Activated CD8-positive, alpha-beta memory T cell treated with anti-CD3 and anti-CD28 coated beads, Interleukin-2, amount 10 ng/mL, durations not matched to agents 7 days and 5 days (primary cell): ENCODE measurements around the gene C1orf53. TPM values are rescaled to one million over a fixed set of nuclear protein-coding genes. Genes with fewer than 3 reads are reported as not detected.

Experiments used
- ATAC-seq: fragments of 150-1000 bp; cut with Tn5 transposase; one replicate; pipeline ENCODE4 v1.10.0; 2021; ENCODE audit warnings: moderate library complexity
- CTCF ChIA-PET: fragments of 350-600 bp; sonication (Branson Sonifier 250); formaldehyde crosslinking; loops from one replicate; lab custom pipeline; 2021; ENCODE audit warnings: antibody characterized with exemption; lab: Charles Lee
- DNase-seq: peaks from one replicate; pipeline ENCODE4 v3.0.0-alpha.2; 2020
- H3K27ac Mint-ChIP-seq: one replicate; pipeline ENCODE4 v1.8.0; 2021; ENCODE audit warnings: mild to moderate bottlenecking, mixed read lengths
- H3K27me3 Mint-ChIP-seq: one replicate; pipeline ENCODE4 v1.8.0; 2021; ENCODE audit warnings: mixed read lengths
- H3K36me3 Mint-ChIP-seq: one replicate; pipeline ENCODE4 v1.8.0; 2021; ENCODE audit warnings: mild to moderate bottlenecking, mixed read lengths
- H3K4me1 Mint-ChIP-seq: one replicate; pipeline ENCODE4 v1.8.0; 2021; ENCODE audit warnings: mixed read lengths
- H3K4me3 Mint-ChIP-seq: one replicate; pipeline ENCODE4 v1.8.0; 2021; ENCODE audit warnings: mild to moderate bottlenecking, moderate library complexity, mixed read lengths
- H3K9me3 Mint-ChIP-seq: one replicate; pipeline ENCODE4 v1.8.0; 2022; ENCODE audit warnings: low read depth, mixed read lengths
- total RNA-seq, 2 experiments: library from RNA; stranded (reverse); gene quantifications; one replicate each; pipeline ENCODE4 v1.2.3, GENCODE V29; 2021

Gene C1orf53
- total RNA-seq, 2 experiments from 2014 or later: 0.55 to 2.5 TPM

- peaks cover 54% of the 10 kb centered on the region for H3K4me1 Mint-ChIP-seq
- H3K27me3 Mint-ChIP-seq: peaks cover 88% of the 10 kb centered on the region
- peak overlapping the region; percentile 71 for H3K4me3 Mint-ChIP-seq
- no peaks in the 10 kb centered on the region for H3K9me3 Mint-ChIP-seq
- DNase-seq: no peak
- peak; percentile 28 for ATAC-seq
- H3K36me3 Mint-ChIP-seq: peaks cover 2% of the 10 kb centered on the region
- peak overlapping the region; percentile 33 for H3K27ac Mint-ChIP-seq
- CTCF ChIA-PET: interaction anchor here (0.9 to 9.6 kb wide), 4 partner anchors 12 to 304 kb away, joined by 3 to 50 read pairs (median 3); partner anchors contain the start of gene C1orf53
Measured at GRCh38 chr1:197919346-197920066, 17.1 kb downstream of the C1orf53 start.

GRCh38 chr1:197920067-197920396 lies 17.6 kb downstream of the C1orf53 start:
- Mint-ChIP-seq H3K27me3 (peaks cover 84% of the 10 kb centered on the region), H3K4me1 (peaks cover 55% of the 10 kb centered on the region), H3K27ac (no peak overlapping the region), H3K4me3 (peak overlapping the region; percentile 68), H3K9me3 (no peaks in the 10 kb centered on the region), H3K36me3 (peaks cover 2% of the 10 kb centered on the region)
- CTCF ChIA-PET: interaction anchor here (0.9 to 9.6 kb wide), 4 partner anchors 13 to 304 kb away, joined by 3 to 50 read pairs (median 3); partner anchors contain the start of gene C1orf53
- no peak for DNase-seq
- no peak for ATAC-seq

- CTCF ChIA-PET: interaction anchor here (0.9 to 9.6 kb wide), 4 partner anchors 13 to 305 kb away, joined by 3 to 50 read pairs (median 3); partner anchors contain the start of gene C1orf53
- Mint-ChIP-seq H3K4me1 (peaks cover 51% of the 10 kb centered on the region), H3K9me3 (no peaks in the 10 kb centered on the region), H3K4me3 (peak overlapping the region; percentile 68), H3K27me3 (peaks cover 83% of the 10 kb centered on the region), H3K36me3 (peaks cover 2% of the 10 kb centered on the region), H3K27ac (no peak overlapping the region)
- no peak for ATAC-seq
- no peak for DNase-seq
Measured at GRCh38 chr1:197920414-197921117, 18.1 kb downstream of the C1orf53 start.

- CTCF ChIA-PET: interaction anchor here (1.1 to 9.6 kb wide), 3 partner anchors 14 to 400 kb away, joined by 3 to 50 read pairs (median 4); partner anchors contain the start of gene C1orf53
- Mint-ChIP-seq H3K9me3 (no peaks in the 10 kb centered on the region), H3K4me3 (no peak overlapping the region), H3K36me3 (peaks cover 2% of the 10 kb centered on the region), H3K27ac (no peak overlapping the region), H3K4me1 (peaks cover 43% of the 10 kb centered on the region), H3K27me3 (peaks cover 83% of the 10 kb centered on the region)
- ATAC-seq: no peak
- no peak for DNase-seq
Measured at GRCh38 chr1:197921235-197922069, 19.0 kb downstream of the C1orf53 start.

- CTCF ChIA-PET: interaction anchor here (1.1 to 9.6 kb wide), 2 partner anchors 18 to 400 kb away, joined by 4 to 50 read pairs; partner anchors contain the start of gene C1orf53
- Mint-ChIP-seq H3K27me3 (peaks cover 83% of the 10 kb centered on the region), H3K36me3 (peaks cover 2% of the 10 kb centered on the region), H3K27ac (no peak overlapping the region), H3K4me1 (peaks cover 37% of the 10 kb centered on the region), H3K4me3 (no peak overlapping the region), H3K9me3 (no peaks in the 10 kb centered on the region)
- DNase-seq (no peak), ATAC-seq (no peak)
Measured at GRCh38 chr1:197922070-197922390, 19.6 kb downstream of the C1orf53 start.

GRCh38 chr1:197923038-197923437 lies 20.6 kb downstream of the C1orf53 start:
- H3K27ac Mint-ChIP-seq: no peak overlapping the region
- no peak overlapping the region for H3K4me3 Mint-ChIP-seq
- H3K4me1 Mint-ChIP-seq: peaks cover 27% of the 10 kb centered on the region
- H3K36me3 Mint-ChIP-seq: peaks cover 2% of the 10 kb centered on the region
- no peaks in the 10 kb centered on the region for H3K9me3 Mint-ChIP-seq
- H3K27me3 Mint-ChIP-seq: peaks cover 82% of the 10 kb centered on the region
- CTCF ChIA-PET: interaction anchor here (0.5 to 2.5 kb wide), 3 partner anchors 9 to 397 kb away, joined by 3 to 18 read pairs (median 18); partner anchors contain the start of gene C1orf53
- ATAC-seq: no peak
- no peak for DNase-seq

- H3K27ac Mint-ChIP-seq: no peak overlapping the region
- H3K36me3 Mint-ChIP-seq: peaks cover 2% of the 10 kb centered on the region
- peaks cover 73% of the 10 kb centered on the region for H3K27me3 Mint-ChIP-seq
- no peak overlapping the region for H3K4me3 Mint-ChIP-seq
- H3K4me1 Mint-ChIP-seq: peaks cover 19% of the 10 kb centered on the region
- no peaks in the 10 kb centered on the region for H3K9me3 Mint-ChIP-seq
- DNase-seq: no peak
- CTCF ChIA-PET: interaction anchor here (0.9 to 2.5 kb wide), 12 partner anchors 9 to 435 kb away, joined by 3 to 18 read pairs (median 5); partner anchors contain the start of gene C1orf53
- peak; percentile 40 for ATAC-seq
Measured at GRCh38 chr1:197924516-197925123, 22.2 kb downstream of the C1orf53 start.

- peaks cover 7% of the 10 kb centered on the region for H3K4me1 Mint-ChIP-seq
- ATAC-seq (no peak), DNase-seq (no peak)
- peak overlapping the region; percentile 59 for H3K4me3 Mint-ChIP-seq
- peaks cover 61% of the 10 kb centered on the region for H3K27me3 Mint-ChIP-seq
- H3K9me3 Mint-ChIP-seq: no peaks in the 10 kb centered on the region
- CTCF ChIA-PET: interaction anchor here (1.2 to 2.3 kb wide), 5 partner anchors 11 to 406 kb away, joined by 3 to 7 read pairs (median 5); partner anchors contain the start of gene LHX9
- H3K36me3 Mint-ChIP-seq: no peaks in the 10 kb centered on the region
- H3K27ac Mint-ChIP-seq: no peak overlapping the region
Measured at GRCh38 chr1:197927908-197928665, 25.7 kb downstream of the C1orf53 start.

GRCh38 chr1:197928849-197929336 lies 26.5 kb downstream of the C1orf53 start:
- CTCF ChIA-PET: interaction anchor here (0.8 to 1.2 kb wide), 2 partner anchors 13 to 26 kb away, joined by 3 to 5 read pairs; partner anchors contain the start of gene C1orf53
- Mint-ChIP-seq H3K36me3 (no peaks in the 10 kb centered on the region), H3K4me1 (peaks cover 7% of the 10 kb centered on the region), H3K27ac (no peak overlapping the region), H3K9me3 (no peaks in the 10 kb centered on the region), H3K4me3 (peak overlapping the region; percentile 59), H3K27me3 (peaks cover 64% of the 10 kb centered on the region)
- peak; percentile 90 for ATAC-seq
- peak; percentile 75 for DNase-seq

GRCh38 chr1:197933016-197933415 lies 30.6 kb downstream of the C1orf53 start:
- Mint-ChIP-seq H3K27me3 (peaks cover 48% of the 10 kb centered on the region), H3K4me3 (no peak overlapping the region), H3K4me1 (peaks cover 5% of the 10 kb centered on the region), H3K36me3 (no peaks in the 10 kb centered on the region), H3K9me3 (no peaks in the 10 kb centered on the region), H3K27ac (no peak overlapping the region)
- DNase-seq (no peak), ATAC-seq (no peak)
- CTCF ChIA-PET: interaction anchor here (0.9 kb wide), 1 partner anchor 532 kb away, joined by 3 read pairs; no protein-coding TSS in a partner anchor

GRCh38 chr1:197933647-197934046 lies 31.2 kb downstream of the C1orf53 start:
- DNase-seq: no peak
- no peak for ATAC-seq
- no peak overlapping the region for H3K27ac Mint-ChIP-seq
- H3K27me3 Mint-ChIP-seq: peaks cover 45% of the 10 kb centered on the region
- CTCF ChIA-PET: interaction anchor here (0.9 to 1.0 kb wide), 3 partner anchors 8 to 531 kb away, joined by 3 read pairs; no protein-coding TSS in a partner anchor
- H3K4me3 Mint-ChIP-seq: no peak overlapping the region
- no peaks in the 10 kb centered on the region for H3K36me3 Mint-ChIP-seq
- peaks cover 2% of the 10 kb centered on the region for H3K4me1 Mint-ChIP-seq
- no peaks in the 10 kb centered on the region for H3K9me3 Mint-ChIP-seq
